Measurements from ENCODE around the gene NLRP14. TPM values are rescaled to one million over a fixed set of nuclear protein-coding genes. Genes with fewer than 3 reads are reported as not detected.

NLRP14 gene
- total RNA-seq, 4 donors from 2014 or later: 0.11 to 0.15 TPM; not detected in 2

DNA sequence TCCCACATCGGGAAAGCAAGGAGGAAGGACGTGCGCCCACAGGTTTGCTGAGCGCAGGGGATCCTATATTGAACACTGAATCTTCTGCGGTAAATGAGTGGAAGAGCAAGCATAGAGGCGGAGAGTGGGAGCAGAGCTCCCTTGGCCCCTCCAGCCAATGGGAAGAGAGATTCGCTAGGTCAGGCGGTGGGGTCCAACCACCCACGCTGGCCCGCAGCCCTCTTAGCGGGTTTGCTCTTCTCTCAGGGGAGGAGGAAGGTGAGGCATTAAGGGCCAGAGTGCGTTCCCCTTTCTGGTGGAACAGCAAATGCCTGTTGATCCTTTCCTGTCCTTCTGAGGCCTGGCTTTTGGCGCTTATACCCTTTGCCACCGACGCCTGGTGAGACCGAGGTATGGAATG is 10.6 kb downstream of the NLRP14 start:
- intact Hi-C loops (cut with DNase I): no loop called here
- Histone ChIP-seq H3K4me3 (replicated peaks in 1 of 3) (no peak overlapping the region), H3K27ac (no peak overlapping the region), H3K36me3 (no peaks in the 10 kb centered on the region), H3K9me3 (no peaks in the 10 kb centered on the region), H3K27me3 (no peaks in the 10 kb centered on the region), H3K4me1 (no peaks in the 10 kb centered on the region)
- WGBS, 2 donors: 87 to 90% methylated on average over 16 of the region's 16 CpGs
- DNase-seq: no peak
- TF ChIP-seq, protein P1, sequence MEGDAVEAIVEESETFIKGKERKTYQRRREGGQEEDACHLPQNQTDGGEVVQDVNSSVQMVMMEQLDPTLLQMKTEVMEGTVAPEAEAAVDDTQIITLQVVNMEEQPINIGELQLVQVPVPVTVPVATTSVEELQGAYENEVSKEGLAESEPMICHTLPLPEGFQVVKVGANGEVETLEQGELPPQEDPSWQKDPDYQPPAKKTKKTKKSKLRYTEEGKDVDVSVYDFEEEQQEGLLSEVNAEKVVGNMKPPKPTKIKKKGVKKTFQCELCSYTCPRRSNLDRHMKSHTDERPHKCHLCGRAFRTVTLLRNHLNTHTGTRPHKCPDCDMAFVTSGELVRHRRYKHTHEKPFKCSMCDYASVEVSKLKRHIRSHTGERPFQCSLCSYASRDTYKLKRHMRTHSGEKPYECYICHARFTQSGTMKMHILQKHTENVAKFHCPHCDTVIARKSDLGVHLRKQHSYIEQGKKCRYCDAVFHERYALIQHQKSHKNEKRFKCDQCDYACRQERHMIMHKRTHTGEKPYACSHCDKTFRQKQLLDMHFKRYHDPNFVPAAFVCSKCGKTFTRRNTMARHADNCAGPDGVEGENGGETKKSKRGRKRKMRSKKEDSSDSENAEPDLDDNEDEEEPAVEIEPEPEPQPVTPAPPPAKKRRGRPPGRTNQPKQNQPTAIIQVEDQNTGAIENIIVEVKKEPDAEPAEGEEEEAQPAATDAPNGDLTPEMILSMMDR (IDR thresholded peaks at IDR 0.05): no peak
- TF ChIP-seq POLR2A (IDR thresholded peaks at IDR 0.05): no peak

DNA sequence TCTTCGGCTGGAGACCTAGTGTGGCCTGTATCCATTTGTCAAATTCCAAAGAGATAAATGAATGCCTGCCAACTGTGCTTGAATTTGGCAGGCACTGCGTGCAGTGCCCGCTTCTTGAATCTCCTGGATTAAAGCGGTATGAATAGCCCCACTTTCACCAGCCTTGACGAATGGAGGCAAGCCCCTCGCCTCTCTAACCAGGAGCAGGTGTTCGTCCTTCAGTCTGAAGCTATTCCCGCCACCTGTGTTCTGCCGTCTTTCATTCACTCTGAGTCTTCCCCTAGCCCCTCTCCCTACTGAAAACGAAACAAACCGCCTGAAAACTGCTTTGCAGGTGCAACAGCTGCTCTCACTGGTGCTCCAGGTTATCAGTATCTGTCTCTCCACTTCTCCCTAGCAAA is 11.2 kb downstream of the NLRP14 start:
- H3K36me3 ChIP-seq: no peaks in the 10 kb centered on the region
- no peaks in the 10 kb centered on the region for H3K4me1 ChIP-seq
- TF ChIP-seq, protein P1 (IDR thresholded peaks at IDR 0.05): no peak
- TF ChIP-seq POLR2A (IDR thresholded peaks at IDR 0.05): no peak
- H3K9me3 ChIP-seq: no peaks in the 10 kb centered on the region
- intact Hi-C loops (cut with DNase I): no loop called here
- no peak overlapping the region for H3K4me3 ChIP-seq (replicated peaks in 1 of 3)
- no peak overlapping the region for H3K27ac ChIP-seq
- no peak for DNase-seq
- no peaks in the 10 kb centered on the region for H3K27me3 ChIP-seq
- WGBS, 2 donors: 77 to 79% methylated on average over 11 of the region's 11 CpGs

DNA sequence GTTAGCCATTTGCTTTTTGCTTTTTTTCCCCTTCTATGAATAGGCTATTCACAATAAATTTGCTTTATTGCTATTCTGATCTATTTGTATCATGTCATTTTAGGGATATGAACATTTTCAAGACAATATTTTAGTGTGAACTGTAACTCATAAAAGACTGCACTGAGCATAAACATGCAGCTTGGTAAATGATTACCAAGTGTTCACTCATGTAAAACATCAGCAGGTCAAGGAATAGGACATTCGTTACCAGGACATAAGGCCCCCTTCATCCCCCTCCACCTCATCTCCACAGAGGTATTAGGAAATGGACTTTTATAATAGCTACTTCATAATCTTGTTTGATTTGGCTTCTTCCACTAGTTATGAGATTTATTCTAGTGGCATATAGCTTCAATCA is 12.4 kb downstream of the NLRP14 start:
- Histone ChIP-seq H3K27ac (no peak overlapping the region), H3K27me3 (no peaks in the 10 kb centered on the region), H3K9me3 (no peaks in the 10 kb centered on the region), H3K36me3 (no peaks in the 10 kb centered on the region), H3K4me3 (replicated peaks in 1 of 3) (no peak overlapping the region), H3K4me1 (no peaks in the 10 kb centered on the region)
- DNase-seq: no peak
- no peak for TF ChIP-seq POLR2A (IDR thresholded peaks at IDR 0.05)
- TF ChIP-seq, protein P1 (IDR thresholded peaks at IDR 0.05): no peak
- intact Hi-C loops (cut with DNase I): no loop called here
- WGBS, 2 donors: 0 to 29% methylated on average over 1 of the region's 1 CpG

DNA sequence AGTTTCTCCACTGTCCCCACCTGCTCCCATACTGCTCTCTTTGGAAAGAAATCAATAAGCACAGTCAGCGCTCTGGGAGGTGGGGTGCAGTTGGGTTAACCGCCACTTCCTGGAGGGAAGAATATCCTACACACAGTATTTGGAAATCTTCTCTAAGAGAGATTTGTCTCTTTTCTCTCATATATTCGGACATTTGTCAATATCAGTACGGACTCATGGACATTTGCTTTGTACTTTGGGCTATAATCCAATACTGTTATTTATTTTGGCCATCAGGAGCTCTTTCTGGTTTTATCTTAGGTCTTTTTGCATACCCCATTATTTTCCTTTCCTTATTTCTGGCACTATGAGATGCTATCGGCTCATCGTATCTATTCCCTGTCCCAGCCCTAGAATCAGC is 13.7 kb downstream of the NLRP14 start:
- H3K4me1 ChIP-seq: no peaks in the 10 kb centered on the region
- TF ChIP-seq, protein P1 (IDR thresholded peaks at IDR 0.05): no peak
- TF ChIP-seq POLR2A (IDR thresholded peaks at IDR 0.05): no peak
- no peak overlapping the region for H3K4me3 ChIP-seq (replicated peaks in 1 of 3)
- no peak for DNase-seq
- intact Hi-C loops (cut with DNase I): no loop called here
- 85% methylated on average over 6 of the region's 6 CpGs for WGBS, 2 donors
- H3K27me3 ChIP-seq: no peaks in the 10 kb centered on the region
- no peaks in the 10 kb centered on the region for H3K9me3 ChIP-seq
- no peaks in the 10 kb centered on the region for H3K36me3 ChIP-seq
- H3K27ac ChIP-seq: no peak overlapping the region

DNA sequence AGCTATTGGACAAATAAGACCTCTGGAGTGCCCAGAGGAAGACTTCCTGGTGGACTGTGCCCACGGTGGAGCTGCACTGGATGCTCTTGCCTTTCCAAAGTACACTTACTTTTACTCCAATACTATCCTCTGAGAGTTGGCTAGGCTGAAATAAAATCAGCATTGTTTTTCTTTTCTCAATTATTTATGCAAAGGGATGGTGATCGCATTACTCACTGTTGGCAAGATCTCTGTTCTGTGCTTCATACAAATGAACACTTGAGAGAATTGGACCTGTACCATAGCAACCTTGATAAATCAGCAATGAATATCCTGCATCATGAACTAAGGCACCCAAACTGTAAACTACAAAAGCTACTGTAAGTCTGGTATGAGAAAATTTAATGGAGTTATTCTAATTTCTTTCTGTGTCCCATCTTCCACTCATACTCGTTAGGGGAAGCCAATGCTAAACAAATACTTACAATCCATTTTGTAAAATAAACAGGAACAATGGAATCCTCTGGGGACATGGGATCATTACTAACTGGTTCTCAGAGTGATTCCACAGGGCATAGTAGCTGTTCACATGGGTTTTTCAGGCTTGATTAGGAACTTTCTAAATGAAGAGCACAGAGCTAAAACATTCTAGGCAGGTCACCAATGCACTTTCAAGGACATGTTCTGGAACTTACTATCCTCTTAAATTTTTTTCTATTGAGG is 26.3 kb downstream of the NLRP14 start:
- Histone ChIP-seq H3K4me3 (replicated peaks in 1 of 3) (no peak overlapping the region), H3K36me3 (no peaks in the 10 kb centered on the region), H3K4me1 (no peaks in the 10 kb centered on the region), H3K27ac (no peak overlapping the region), H3K27me3 (no peaks in the 10 kb centered on the region), H3K9me3 (no peaks in the 10 kb centered on the region)
- no peak for TF ChIP-seq POLR2A (IDR thresholded peaks at IDR 0.05)
- TF ChIP-seq, protein P1 (IDR thresholded peaks at IDR 0.05): no peak
- DNase-seq: no peak
- intact Hi-C loops (cut with DNase I): no loop called here
- 55 to 63% methylated on average over 3 of the region's 3 CpGs for WGBS, 2 donors

All from thyroid gland (tissue), 4 donors.